Measurements from ENCODE around the gene PLD3. TPM values are rescaled to one million over a fixed set of nuclear protein-coding genes. Genes with fewer than 3 reads are reported as not detected.
A peak's percentile ranks its signal among the peaks of the same experiment; 100 is the strongest.

PLD3 gene
- total RNA-seq, 1 donor from 2014 or later = 227 TPM

GRCh38 chr19:40396886-40397567 is 48.5 kb downstream of the PLD3 start:
- Mint-ChIP-seq H3K27me3 (ENCODE audit: unreplicated experiment) (peaks cover 20% of the 10 kb centered on the region), H3K4me3 (ENCODE audit: unreplicated experiment) (no peak overlapping the region), H3K4me1 (ENCODE audit: unreplicated experiment) (peaks cover 7% of the 10 kb centered on the region), H3K9me3 (ENCODE audit: unreplicated experiment) (no peaks in the 10 kb centered on the region), H3K36me3 (ENCODE audit: low read depth, unreplicated experiment) (peaks cover 14% of the 10 kb centered on the region), H3K27ac (ENCODE audit: unreplicated experiment) (no peak overlapping the region)
- TF ChIP-seq CTCF (IDR thresholded peaks at IDR 0.05; ENCODE audit: unreplicated experiment) = no peak
- no peak for DNase-seq (ENCODE audit: low spot score)

- H3K27me3 Mint-ChIP-seq (ENCODE audit: unreplicated experiment) = peaks cover 19% of the 10 kb centered on the region
- H3K27ac Mint-ChIP-seq (ENCODE audit: unreplicated experiment) = no peak overlapping the region
- no peaks in the 10 kb centered on the region for H3K9me3 Mint-ChIP-seq (ENCODE audit: unreplicated experiment)
- TF ChIP-seq CTCF (IDR thresholded peaks at IDR 0.05; ENCODE audit: unreplicated experiment) = no peak
- peaks cover 14% of the 10 kb centered on the region for H3K36me3 Mint-ChIP-seq (ENCODE audit: low read depth, unreplicated experiment)
- no peak for DNase-seq (ENCODE audit: low spot score)
- peaks cover 7% of the 10 kb centered on the region for H3K4me1 Mint-ChIP-seq (ENCODE audit: unreplicated experiment)
- H3K4me3 Mint-ChIP-seq (ENCODE audit: unreplicated experiment) = no peak overlapping the region
These were observed 49.0 kb downstream of the PLD3 start for GRCh38 chr19:40397568-40397906.

GRCh38 chr19:40398417-40399131 is 50.1 kb downstream of the PLD3 start:
- no peak overlapping the region for H3K27ac Mint-ChIP-seq (ENCODE audit: unreplicated experiment)
- no peak for TF ChIP-seq CTCF (IDR thresholded peaks at IDR 0.05; ENCODE audit: unreplicated experiment)
- H3K9me3 Mint-ChIP-seq (ENCODE audit: unreplicated experiment) = no peaks in the 10 kb centered on the region
- peaks cover 18% of the 10 kb centered on the region for H3K27me3 Mint-ChIP-seq (ENCODE audit: unreplicated experiment)
- H3K36me3 Mint-ChIP-seq (ENCODE audit: low read depth, unreplicated experiment) = peaks cover 14% of the 10 kb centered on the region
- H3K4me1 Mint-ChIP-seq (ENCODE audit: unreplicated experiment) = peaks cover 11% of the 10 kb centered on the region
- no peak for DNase-seq (ENCODE audit: low spot score)
- H3K4me3 Mint-ChIP-seq (ENCODE audit: unreplicated experiment) = peak overlapping the region; percentile 31

- Mint-ChIP-seq H3K4me1 (ENCODE audit: unreplicated experiment) (peaks cover 11% of the 10 kb centered on the region), H3K36me3 (ENCODE audit: low read depth, unreplicated experiment) (peaks cover 14% of the 10 kb centered on the region), H3K9me3 (ENCODE audit: unreplicated experiment) (no peaks in the 10 kb centered on the region), H3K4me3 (ENCODE audit: unreplicated experiment) (no peak overlapping the region), H3K27ac (ENCODE audit: unreplicated experiment) (no peak overlapping the region), H3K27me3 (ENCODE audit: unreplicated experiment) (peaks cover 18% of the 10 kb centered on the region)
- TF ChIP-seq CTCF (IDR thresholded peaks at IDR 0.05; ENCODE audit: unreplicated experiment) = no peak
- DNase-seq (ENCODE audit: low spot score) = no peak
These were observed 52.1 kb downstream of the PLD3 start for GRCh38 chr19:40400559-40400958.
